Measurements from ENCODE around the gene NME1. TPM values are rescaled to one million over a fixed set of nuclear protein-coding genes. Genes with fewer than 3 reads are reported as not detected.

Gene NME1
- total and polyA plus RNA-seq, 9 of the 15 experiments (the other 6 are each of a cell fraction or from before 2014, with no cell fraction given), result 449 to 1,588 (median 604) TPM

DNA sequence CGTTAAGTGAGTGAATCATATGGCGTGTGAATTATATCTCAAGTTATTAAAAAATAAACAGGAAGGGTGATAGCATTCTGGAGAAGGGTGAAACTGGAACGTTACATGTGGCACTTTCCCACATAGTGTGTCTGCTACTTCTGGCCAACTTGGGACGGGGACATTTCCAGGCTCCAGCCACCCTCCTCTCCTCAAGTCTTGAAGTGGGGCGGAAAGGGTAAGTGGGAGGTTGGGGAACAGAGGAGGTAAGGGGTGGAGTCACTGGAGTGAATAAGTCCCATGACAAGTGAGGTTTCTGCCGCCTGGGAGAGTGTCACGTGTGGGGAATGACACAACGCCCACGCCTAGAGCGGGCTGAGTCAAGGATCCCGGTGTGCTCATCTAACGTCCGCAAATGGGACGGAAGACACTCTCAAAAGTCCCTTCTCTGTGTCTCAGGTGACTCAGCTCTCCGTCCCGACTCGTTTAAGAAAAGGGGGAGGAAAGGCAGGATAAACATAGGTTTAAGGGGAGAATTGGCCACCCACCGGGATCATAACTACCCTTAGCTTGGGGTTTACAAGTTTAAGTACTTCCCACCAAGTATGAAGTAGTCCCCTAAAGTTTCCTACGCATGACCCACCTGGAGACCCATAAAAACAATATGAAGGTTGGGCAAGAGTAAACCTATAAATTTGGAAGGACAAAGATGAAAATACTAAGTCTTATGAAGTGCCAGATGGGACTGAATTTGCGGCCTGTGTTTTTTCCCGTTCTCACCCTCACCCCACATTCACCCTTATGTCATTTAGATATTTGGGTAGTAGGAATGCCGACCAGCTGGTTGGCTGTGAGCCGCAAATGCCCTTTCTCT is 31.5 kb upstream of the NME1 start (continued):
- TF ChIP-seq, protein P1, sequence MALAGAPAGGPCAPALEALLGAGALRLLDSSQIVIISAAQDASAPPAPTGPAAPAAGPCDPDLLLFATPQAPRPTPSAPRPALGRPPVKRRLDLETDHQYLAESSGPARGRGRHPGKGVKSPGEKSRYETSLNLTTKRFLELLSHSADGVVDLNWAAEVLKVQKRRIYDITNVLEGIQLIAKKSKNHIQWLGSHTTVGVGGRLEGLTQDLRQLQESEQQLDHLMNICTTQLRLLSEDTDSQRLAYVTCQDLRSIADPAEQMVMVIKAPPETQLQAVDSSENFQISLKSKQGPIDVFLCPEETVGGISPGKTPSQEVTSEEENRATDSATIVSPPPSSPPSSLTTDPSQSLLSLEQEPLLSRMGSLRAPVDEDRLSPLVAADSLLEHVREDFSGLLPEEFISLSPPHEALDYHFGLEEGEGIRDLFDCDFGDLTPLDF (CRISPR knock-in tag; IDR thresholded peaks at IDR 0.05), result no peak
- TF ChIP-seq MBD2 (IDR thresholded peaks at IDR 0.05; ENCODE audit: borderline replicate concordance, low read depth), result peak; percentile 81; the same call in 1 of the 2 replicates
- TF ChIP-seq, protein P2, sequence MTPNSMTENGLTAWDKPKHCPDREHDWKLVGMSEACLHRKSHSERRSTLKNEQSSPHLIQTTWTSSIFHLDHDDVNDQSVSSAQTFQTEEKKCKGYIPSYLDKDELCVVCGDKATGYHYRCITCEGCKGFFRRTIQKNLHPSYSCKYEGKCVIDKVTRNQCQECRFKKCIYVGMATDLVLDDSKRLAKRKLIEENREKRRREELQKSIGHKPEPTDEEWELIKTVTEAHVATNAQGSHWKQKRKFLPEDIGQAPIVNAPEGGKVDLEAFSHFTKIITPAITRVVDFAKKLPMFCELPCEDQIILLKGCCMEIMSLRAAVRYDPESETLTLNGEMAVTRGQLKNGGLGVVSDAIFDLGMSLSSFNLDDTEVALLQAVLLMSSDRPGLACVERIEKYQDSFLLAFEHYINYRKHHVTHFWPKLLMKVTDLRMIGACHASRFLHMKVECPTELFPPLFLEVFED (CRISPR knock-in tag; conservative IDR thresholded peaks at IDR 0.05), result no peak
- TF ChIP-seq NR2F6 (CRISPR knock-in tag; IDR thresholded peaks at IDR 0.05), result no peak
- no peak for TF ChIP-seq ZNF668 (CRISPR knock-in tag; IDR thresholded peaks at IDR 0.05)
- TF ChIP-seq, protein P3, sequence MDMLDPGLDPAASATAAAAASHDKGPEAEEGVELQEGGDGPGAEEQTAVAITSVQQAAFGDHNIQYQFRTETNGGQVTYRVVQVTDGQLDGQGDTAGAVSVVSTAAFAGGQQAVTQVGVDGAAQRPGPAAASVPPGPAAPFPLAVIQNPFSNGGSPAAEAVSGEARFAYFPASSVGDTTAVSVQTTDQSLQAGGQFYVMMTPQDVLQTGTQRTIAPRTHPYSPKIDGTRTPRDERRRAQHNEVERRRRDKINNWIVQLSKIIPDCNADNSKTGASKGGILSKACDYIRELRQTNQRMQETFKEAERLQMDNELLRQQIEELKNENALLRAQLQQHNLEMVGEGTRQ (CRISPR knock-in tag; IDR thresholded peaks at IDR 0.05), result peak; percentile 97
- peak; percentile 82; the same call in 1 of the 2 replicates for TF ChIP-seq NFRKB (IDR thresholded peaks at IDR 0.05; ENCODE audit: low read depth)
- TF ChIP-seq SAP30 (IDR thresholded peaks at IDR 0.05; ENCODE audit: borderline replicate concordance, insufficient read depth, low read depth, low read length, poor library complexity, severe bottlenecking), result no peak
- no peak for TF ChIP-seq KLF6 (CRISPR knock-in tag; IDR thresholded peaks at IDR 0.05; ENCODE audit: borderline replicate concordance)
- no peak for TF ChIP-seq STAG1 (CRISPR knock-in tag; IDR thresholded peaks at IDR 0.05; ENCODE audit: borderline replicate concordance)
- TF ChIP-seq, protein P4, sequence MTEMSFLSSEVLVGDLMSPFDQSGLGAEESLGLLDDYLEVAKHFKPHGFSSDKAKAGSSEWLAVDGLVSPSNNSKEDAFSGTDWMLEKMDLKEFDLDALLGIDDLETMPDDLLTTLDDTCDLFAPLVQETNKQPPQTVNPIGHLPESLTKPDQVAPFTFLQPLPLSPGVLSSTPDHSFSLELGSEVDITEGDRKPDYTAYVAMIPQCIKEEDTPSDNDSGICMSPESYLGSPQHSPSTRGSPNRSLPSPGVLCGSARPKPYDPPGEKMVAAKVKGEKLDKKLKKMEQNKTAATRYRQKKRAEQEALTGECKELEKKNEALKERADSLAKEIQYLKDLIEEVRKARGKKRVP (CRISPR knock-in tag; IDR thresholded peaks at IDR 0.05), result peak; percentile 2; the same call in 1 of the 2 replicates
- TF ChIP-seq CEBPG (CRISPR knock-in tag; IDR thresholded peaks at IDR 0.05), result peak; percentile 10; the same call in 1 of the 2 replicates
- TF ChIP-seq CEBPG (tag; conservative IDR thresholded peaks at IDR 0.05 in 1 of 2, IDR thresholded peaks at IDR 0.05 in 1 of 2), result peak; percentile 17 to 62; a peak in 1 of 4 replicates
- TF ChIP-seq EZH2 (IDR thresholded peaks at IDR 0.05; ENCODE audit: borderline replicate concordance, low read depth, low read length), result no peak
- TF ChIP-seq, protein P5, sequence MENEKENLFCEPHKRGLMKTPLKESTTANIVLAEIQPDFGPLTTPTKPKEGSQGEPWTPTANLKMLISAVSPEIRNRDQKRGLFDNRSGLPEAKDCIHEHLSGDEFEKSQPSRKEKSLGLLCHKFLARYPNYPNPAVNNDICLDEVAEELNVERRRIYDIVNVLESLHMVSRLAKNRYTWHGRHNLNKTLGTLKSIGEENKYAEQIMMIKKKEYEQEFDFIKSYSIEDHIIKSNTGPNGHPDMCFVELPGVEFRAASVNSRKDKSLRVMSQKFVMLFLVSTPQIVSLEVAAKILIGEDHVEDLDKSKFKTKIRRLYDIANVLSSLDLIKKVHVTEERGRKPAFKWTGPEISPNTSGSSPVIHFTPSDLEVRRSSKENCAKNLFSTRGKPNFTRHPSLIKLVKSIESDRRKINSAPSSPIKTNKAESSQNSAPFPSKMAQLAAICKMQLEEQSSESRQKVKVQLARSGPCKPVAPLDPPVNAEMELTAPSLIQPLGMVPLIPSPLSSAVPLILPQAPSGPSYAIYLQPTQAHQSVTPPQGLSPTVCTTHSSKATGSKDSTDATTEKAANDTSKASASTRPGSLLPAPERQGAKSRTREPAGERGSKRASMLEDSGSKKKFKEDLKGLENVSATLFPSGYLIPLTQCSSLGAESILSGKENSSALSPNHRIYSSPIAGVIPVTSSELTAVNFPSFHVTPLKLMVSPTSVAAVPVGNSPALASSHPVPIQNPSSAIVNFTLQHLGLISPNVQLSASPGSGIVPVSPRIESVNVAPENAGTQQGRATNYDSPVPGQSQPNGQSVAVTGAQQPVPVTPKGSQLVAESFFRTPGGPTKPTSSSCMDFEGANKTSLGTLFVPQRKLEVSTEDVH (IDR thresholded peaks at IDR 0.05; ENCODE audit: low read depth, partially characterized antibody), result peak; percentile 53
- peak; percentile 100 for TF ChIP-seq EGR1 (conservative IDR thresholded peaks at IDR 0.05)
- TF ChIP-seq RFX5 (IDR thresholded peaks at IDR 0.05; ENCODE audit: low read depth, low read length), result no peak
- TF ChIP-seq, protein P6, sequence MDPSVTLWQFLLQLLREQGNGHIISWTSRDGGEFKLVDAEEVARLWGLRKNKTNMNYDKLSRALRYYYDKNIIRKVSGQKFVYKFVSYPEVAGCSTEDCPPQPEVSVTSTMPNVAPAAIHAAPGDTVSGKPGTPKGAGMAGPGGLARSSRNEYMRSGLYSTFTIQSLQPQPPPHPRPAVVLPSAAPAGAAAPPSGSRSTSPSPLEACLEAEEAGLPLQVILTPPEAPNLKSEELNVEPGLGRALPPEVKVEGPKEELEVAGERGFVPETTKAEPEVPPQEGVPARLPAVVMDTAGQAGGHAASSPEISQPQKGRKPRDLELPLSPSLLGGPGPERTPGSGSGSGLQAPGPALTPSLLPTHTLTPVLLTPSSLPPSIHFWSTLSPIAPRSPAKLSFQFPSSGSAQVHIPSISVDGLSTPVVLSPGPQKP (CRISPR knock-in tag; IDR thresholded peaks at IDR 0.05), result no peak

Data from K562 (cell line).